ENCODE results near the gene INMT. TPM values are rescaled to one million over a fixed set of nuclear protein-coding genes. Genes with fewer than 3 reads are reported as not detected.

The INMT gene
- total and polyA plus RNA-seq, 12 donors: 12.3 to 57.3 (median 26.9) TPM

- peak in 1 of 8 donors; percentile 39 for ATAC-seq
- H3K36me3 ChIP-seq: no peaks in the 10 kb centered on the region
- peaks cover 0 to 5% (median 0%) of the 10 kb centered on the region in 7 donors for H3K27me3 ChIP-seq
- no peak for TF ChIP-seq CTCF (IDR thresholded peaks at IDR 0.05)
- peak overlapping the region in 1 of 10 donors; percentile 56 for H3K27ac ChIP-seq
- no peak for DNase-seq
- H3K4me3 ChIP-seq: peak overlapping the region in 1 of 10 donors; percentile 29
- intact Hi-C loops (cut with DNase I): no loop called here
- no peaks in the 10 kb centered on the region for H3K9me3 ChIP-seq
- WGBS, 2 donors: 72 to 73% methylated on average over 8 of the region's 8 CpGs
- no peaks in the 10 kb centered on the region for H3K4me1 ChIP-seq
These were observed 24.6 kb upstream of the INMT start for GRCh38 chr7:30727061-30727945.

- no peak for ATAC-seq
- H3K4me3 ChIP-seq: no peak overlapping the region
- 78% methylated on average over 6 of the region's 6 CpGs for WGBS, 2 donors
- H3K4me1 ChIP-seq: no peaks in the 10 kb centered on the region
- peaks cover 0 to 5% (median 0%) of the 10 kb centered on the region in 7 donors for H3K27me3 ChIP-seq
- TF ChIP-seq CTCF (IDR thresholded peaks at IDR 0.05): no peak
- H3K27ac ChIP-seq: no peak overlapping the region
- no peak for DNase-seq
- no peaks in the 10 kb centered on the region for H3K9me3 ChIP-seq
- intact Hi-C loops (cut with DNase I): no loop called here
- no peaks in the 10 kb centered on the region for H3K36me3 ChIP-seq
These were observed 23.3 kb upstream of the INMT start for GRCh38 chr7:30728591-30729100.

GRCh38 chr7:30729642-30730041 lies 22.3 kb upstream of the INMT start:
- WGBS, 2 donors: 51 to 53% methylated on average over 2 of the region's 2 CpGs
- DNase-seq (no peak), ATAC-seq (peak in 4 of 8 donors; percentile 31 to 56 (median 33))
- Histone ChIP-seq H3K27me3 (peaks cover 0 to 5% (median 0%) of the 10 kb centered on the region in 7 donors), H3K4me1 (no peaks in the 10 kb centered on the region), H3K9me3 (no peaks in the 10 kb centered on the region), H3K36me3 (no peaks in the 10 kb centered on the region), H3K4me3 (no peak overlapping the region), H3K27ac (no peak overlapping the region)
- intact Hi-C loops (cut with DNase I): loop anchor here in 4 of 10 donors (10.0 kb wide), 1 partner anchor 105 kb away; no protein-coding TSS in a partner anchor
- TF ChIP-seq CTCF (IDR thresholded peaks at IDR 0.05): no peak

GRCh38 chr7:30730097-30730496 lies 21.8 kb upstream of the INMT start:
- WGBS, 2 donors: 96% methylated on average over 2 of the region's 2 CpGs
- no peak for TF ChIP-seq CTCF (IDR thresholded peaks at IDR 0.05)
- Histone ChIP-seq H3K27me3 (peaks cover 0 to 5% (median 0%) of the 10 kb centered on the region in 7 donors), H3K27ac (no peak overlapping the region), H3K36me3 (no peaks in the 10 kb centered on the region), H3K9me3 (no peaks in the 10 kb centered on the region), H3K4me1 (no peaks in the 10 kb centered on the region), H3K4me3 (no peak overlapping the region)
- intact Hi-C loops (cut with DNase I): loop anchor here in 4 of 10 donors (10.0 kb wide), 1 partner anchor 105 kb away; no protein-coding TSS in a partner anchor
- ATAC-seq: no peak
- no peak for DNase-seq
